HG03457 (cell line): ENCODE measurements around the gene GLDC.
A peak's percentile ranks its signal among the peaks of the same experiment; 100 is the strongest.
"Not testable (repeated sequence)": the region's sequence is repeated elsewhere in the genome, so short reads cannot be mapped to it uniquely, and the experiment has no call there.

ENCODE experiments used
- ATAC-seq: cut with Tn5 transposase; IDR thresholded peaks from one replicate; pipeline ENCODE4 v1.9.1; 2021; ENCODE audit warnings: moderate number of reproducible peaks; ENCODE audit not compliant: unreplicated experiment

Gene GLDC

GRCh38 chr9:6622784-6623183 lies 22.7 kb downstream of the GLDC start:
- not testable (repeated sequence) for ATAC-seq

DNA sequence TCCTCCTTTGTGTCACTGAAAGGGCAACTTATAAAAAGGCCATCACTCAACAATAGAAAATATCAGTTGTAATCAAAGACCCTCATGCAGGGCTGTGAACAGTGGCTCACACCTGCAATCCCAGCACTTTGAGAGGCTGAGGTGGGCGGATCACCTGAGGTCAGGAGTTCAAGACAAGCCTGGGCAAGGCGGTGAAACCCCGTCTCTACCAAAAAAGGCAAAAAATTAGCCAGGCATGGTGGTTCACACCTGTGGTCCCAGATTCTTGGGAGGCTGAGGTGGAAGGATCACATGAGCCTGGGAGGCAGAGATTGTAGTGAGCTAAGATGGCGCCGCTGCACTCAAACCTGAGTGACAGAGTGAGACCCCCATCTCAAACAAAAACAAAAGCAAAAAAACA lies 24.7 kb downstream of the GLDC start:
- no peak for ATAC-seq

- no peak for ATAC-seq
Measured at GRCh38 chr9:6620353-6620752, 25.2 kb downstream of the GLDC start.

- no peak for ATAC-seq
Measured at GRCh38 chr9:6619909-6620308, 25.6 kb downstream of the GLDC start.

DNA sequence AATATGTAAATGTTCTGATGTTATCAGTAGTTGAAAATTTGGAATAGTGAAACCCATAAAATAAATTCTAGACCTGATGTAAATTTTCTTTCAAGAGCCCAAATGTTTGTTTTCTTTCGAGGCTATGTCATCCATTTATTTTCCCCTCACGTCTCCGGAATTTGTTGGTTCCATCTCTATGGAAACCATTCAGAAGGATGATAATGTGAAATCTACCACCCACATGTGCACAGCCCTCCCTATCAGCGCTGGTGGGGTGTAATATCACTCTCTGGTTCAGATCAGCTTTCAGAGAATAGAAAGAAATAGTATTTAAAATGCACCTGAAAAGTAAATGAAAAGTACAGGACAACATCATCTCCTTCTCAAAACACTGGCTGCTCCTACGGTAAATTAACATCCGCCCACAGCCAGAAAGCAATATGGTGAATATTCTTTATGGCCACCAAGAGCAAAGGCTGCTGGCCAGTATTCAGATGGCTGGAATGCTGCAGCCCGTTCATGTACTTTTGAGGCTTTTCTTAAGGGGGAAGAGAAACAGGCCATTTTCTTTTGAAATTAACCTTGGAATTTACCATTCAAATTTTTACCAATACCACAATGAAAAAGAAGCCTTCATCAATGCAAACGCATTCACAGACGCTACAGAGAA lies 28.5 kb downstream of the GLDC start:
- ATAC-seq: no peak

DNA sequence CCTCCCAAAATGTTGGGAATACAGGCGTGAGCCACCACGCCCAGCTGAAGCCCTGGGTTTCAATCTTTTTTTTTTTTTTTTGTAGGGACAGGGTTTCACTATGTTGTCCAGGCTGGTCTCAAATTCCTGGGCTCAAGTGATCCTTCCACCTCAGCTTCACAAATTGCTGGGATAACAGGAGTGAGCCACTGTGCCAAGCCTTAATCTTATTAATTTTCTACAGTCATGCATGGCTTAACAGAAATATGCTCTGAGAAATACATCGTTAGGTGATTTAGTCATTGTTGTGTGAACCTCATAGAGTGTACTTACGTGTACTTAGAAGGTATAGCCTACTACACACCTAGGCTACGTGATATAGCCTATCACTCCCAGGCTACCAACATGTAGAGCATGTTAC lies 31.0 kb downstream of the GLDC start:
- ATAC-seq: no peak

GRCh38 chr9:6611865-6612264 lies 33.7 kb downstream of the GLDC start:
- no peak for ATAC-seq

GRCh38 chr9:6610073-6610472 lies 35.5 kb downstream of the GLDC start:
- ATAC-seq: no peak

DNA sequence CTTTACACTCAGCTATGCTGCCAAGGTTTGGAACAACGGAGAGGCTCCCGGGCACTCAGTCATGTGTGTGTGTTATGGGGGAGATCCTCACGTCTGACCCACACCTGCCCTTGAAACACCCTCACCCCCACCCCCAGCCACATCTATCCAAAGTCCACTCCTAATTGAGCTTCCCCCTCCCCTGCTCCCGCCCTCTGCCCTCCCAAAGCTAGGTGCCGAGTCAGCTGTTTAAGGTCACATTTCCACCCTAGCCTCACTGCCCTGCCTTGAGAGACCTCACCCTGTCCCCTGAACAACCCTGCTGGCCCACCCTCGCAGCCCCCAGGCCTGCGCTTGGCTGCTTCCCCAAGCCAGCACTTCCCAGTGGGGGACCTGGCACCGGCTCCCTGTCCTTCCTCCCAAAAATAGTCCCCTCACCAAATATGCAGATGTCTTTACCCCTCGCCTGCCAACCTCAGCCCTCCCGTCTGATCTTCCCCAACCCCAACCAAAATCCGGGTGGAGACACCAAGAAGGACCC lies 36.0 kb downstream of the GLDC start:
- no peak for ATAC-seq

DNA sequence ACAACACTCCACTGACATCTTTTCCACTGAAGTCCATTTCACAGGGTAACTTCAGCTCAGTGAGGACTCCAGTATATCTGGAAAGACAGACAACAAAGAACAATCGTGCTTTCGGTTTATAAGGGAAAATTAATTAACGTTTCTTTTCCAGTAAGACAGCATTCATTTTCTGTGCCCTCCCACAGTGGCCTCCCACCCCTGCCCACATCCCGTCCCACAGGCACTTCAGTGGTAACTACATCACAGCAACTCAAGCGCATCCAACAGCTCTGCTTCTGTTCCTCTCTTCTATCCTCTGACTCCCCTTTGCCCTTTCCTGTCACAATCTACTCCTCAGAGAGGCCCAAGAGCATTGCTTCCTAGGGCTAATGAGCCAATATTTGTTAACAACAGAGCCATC lies 40.3 kb downstream of the GLDC start:
- ATAC-seq: peak; percentile 87

DNA sequence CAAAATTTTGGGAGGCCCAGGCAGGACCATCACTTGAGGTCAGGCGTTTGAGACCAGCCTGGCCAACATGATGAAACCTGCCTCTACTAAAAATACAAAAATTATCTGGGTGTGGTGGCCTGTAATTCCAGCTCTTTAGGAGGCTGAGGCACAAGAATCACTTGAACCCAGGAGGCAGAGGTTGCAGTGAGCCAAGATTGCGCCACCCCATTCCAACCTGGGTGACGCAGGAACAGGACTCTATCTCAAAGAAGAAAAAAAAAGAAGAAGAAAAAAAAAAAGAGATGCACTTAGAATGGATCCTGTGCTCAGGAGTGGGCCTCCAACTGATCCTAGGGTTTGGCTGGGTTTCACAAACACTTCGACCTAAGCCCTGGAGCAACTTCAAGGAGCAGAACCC lies 45.1 kb downstream of the GLDC start:
- no peak for ATAC-seq

DNA sequence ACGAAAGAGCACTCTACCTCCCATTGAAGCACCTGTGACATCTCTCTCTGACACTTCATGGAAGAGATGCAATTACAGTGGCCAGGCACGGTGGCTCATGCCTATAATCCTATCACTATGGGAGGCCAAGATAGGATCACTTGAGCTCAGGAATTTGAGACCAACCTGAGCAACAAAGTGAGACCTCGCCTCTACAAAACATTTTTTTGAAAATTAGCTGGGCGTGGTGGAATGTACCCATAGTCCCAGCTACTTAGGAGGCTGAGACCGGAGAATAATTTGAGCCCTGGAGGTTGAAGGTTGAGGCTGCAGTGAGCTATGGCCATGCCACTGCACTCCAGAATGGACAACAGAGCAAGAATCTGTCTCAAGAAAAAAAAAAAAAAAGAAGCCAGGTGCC lies 45.5 kb downstream of the GLDC start:
- no peak for ATAC-seq

DNA sequence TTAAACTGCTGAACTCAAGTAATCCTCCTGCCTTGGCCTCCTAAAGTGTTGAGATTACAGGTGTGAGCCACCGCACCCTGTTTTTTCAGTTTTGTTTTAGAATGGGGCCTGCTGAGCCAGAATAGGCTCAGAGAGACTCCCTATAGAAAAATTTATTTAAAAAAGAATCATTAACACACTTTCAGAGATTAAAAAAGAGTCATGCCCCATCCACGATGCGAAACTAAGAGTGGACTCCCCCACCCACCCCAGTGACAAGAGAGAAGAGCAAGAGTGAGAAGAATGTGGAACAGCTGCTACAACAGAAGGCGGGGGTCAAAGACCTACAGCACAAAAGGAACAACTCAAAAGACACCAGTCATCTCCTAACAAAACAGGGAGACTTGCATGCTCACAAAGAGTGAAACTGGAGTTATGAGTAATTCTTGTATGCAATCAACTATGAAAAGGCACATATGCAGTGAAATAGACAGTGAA lies 47.2 kb downstream of the GLDC start:
- ATAC-seq: peak; percentile 92

DNA sequence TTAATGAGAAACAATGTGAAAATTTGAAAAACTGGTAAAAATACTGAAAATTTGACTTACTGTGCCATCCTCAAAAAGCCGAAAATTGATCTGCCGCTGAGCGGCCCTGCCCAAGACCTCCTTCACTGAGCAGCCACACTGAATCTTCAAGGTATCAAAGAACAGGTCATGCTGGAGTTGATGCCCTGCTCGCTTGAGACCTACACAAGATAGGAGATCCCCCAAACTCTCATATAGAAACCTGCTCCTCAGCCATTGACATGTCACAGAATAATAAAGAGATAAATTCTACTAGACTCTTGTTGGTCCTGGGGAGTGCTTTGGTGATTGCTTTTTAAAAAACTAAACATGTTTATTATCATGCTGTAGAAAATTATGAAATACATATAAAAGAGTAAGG lies 52.7 kb downstream of the GLDC start:
- ATAC-seq: no peak

DNA sequence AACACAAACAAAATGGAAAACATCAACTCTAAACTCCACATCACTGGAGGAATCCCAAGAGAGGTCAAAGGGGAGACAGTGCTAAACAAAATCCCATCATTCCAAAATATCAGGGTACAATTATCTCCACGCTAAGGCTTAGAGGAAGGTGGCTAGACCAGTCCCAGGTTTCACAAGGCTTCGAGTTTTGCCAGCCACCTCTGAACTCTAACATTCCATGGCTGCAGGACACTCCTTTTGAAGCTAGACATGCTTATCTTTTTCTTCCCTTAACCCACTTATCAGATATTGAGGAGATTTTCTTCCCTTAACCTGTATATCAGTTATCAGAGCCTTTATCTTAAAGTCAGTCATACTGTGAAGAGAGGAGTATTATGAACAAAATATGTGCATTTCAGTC lies 53.3 kb downstream of the GLDC start:
- no peak for ATAC-seq

GRCh38 chr9:6590772-6591384 lies 54.7 kb downstream of the GLDC start:
- ATAC-seq: no peak

- ATAC-seq: no peak
Measured at GRCh38 chr9:6590334-6590733, 55.2 kb downstream of the GLDC start.

DNA sequence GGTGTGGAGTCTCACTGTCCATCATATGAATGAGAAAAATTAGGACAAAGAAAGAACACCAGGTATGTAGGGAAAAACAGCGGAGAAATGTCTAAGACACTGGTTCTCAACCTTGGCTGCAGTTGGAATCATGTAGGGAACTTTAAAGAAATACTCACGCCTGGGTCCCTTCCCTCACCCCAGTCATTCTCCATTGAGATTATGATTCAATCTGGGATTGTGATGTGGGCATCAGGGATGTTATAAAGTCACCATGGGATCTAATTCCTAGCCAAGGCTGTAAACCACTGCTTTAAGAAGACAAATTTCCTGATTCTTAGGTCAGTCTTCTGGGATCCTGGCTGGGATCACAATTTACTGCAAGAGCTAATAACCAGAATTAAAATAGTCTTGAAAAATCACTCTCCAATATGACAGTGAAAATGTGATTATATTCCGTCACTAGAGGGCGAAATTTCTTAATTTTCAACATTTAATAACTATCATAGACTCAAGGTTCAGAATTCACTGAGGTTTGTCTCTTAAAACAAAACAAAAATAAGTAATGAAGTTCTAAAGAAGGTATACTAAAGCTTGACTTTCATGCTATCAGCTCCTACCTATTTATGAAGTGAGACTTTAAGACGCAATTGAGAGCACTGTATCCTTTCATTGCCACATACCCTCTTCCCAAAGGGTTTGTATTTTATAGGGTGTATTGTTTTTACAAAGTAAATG lies 60.5 kb downstream of the GLDC start:
- ATAC-seq: no peak

GRCh38 chr9:6581253-6581652 lies 64.3 kb downstream of the GLDC start:
- no peak for ATAC-seq

- no peak for ATAC-seq
Measured at GRCh38 chr9:6579613-6580012, 65.9 kb downstream of the GLDC start.

DNA sequence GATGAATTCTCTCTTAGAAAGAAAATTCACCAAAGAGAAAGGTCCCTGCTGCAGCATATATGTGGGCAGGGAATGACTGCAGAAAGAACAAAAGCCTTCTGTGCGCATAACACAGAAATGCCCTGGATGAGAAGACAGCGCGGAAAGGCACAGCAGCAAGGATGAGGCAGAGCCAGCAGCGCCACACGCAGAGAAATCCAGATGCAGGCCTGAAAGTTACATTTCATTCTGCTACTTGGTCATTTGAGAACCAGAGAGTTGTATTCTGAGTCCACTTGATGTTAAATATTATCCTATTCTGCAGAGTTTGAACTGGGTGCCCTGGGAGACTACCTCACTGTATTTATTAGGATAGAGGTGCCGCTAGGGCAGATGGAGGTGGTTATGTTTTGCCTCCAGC lies 68.5 kb downstream of the GLDC start:
- no peak for ATAC-seq
